HepG2 (cell line): ENCODE results near the gene SOST. TPM values are rescaled to one million over a fixed set of nuclear protein-coding genes. Genes with fewer than 3 reads are reported as not detected.

Source experiments
- ONECUT2 ChIP-seq: sonication (generic); formaldehyde crosslinking; IDR thresholded peaks from 2 replicates; pipeline ENCODE4 v1.4.0; 2020; ENCODE audit warnings: missing genetic modification reagents
- RFX1 ChIP-seq: fragments of 450-650 bp; IDR thresholded peaks from 2 replicates; pipeline ENCODE4 v1.6.1; 2017
- TFE3 ChIP-seq: IDR thresholded peaks from 2 replicates; pipeline ENCODE4 v1.6.1; 2016
- TOPORS ChIP-seq: sonication (generic); formaldehyde crosslinking; IDR thresholded peaks from 2 replicates; pipeline ENCODE4 v1.8.0; 2023; ENCODE audit warnings: mild to moderate bottlenecking, missing genetic modification reagents
- USF2 ChIP-seq, 2 experiments: sonication (generic) in 1 of 2; formaldehyde crosslinking in 1 of 2; IDR thresholded peaks; 2 replicates each; pipeline versions ENCODE4 v1.5.1 to v1.6.1; 2011 to 2020; ENCODE audit warnings: borderline replicate concordance in 1 of 2, low read depth in 1 of 2, low read length in 1 of 2, mild to moderate bottlenecking in 1 of 2, missing genetic modification reagents in 1 of 2, moderate library complexity in 1 of 2
- ZNF337 ChIP-seq: sonication (generic); formaldehyde crosslinking; IDR thresholded peaks from 2 replicates; pipeline ENCODE4 v1.5.1; 2020; ENCODE audit warnings: missing genetic modification reagents, low read depth, mild to moderate bottlenecking, borderline replicate concordance
- polyA plus RNA-seq, 8 experiments: library from polyadenylated mRNA; depleted of rRNA in 3 of 8; stranded (reverse) in 7 of 8; unstranded in 1 of 8; fragments of >200 nt; fragmentation: Illumina TruSeq in 4 of 8; extraction: Trizol in 4 of 8; gene quantifications; 2 replicates each; pipeline versions ENCODE4 v1.2.1 to v1.2.3, GENCODE V29; 2011 to 2016; ENCODE audit warnings: low read depth in 4 of 8, missing spikeins in 1 of 8, mixed read lengths in 1 of 8; ENCODE audit not compliant: insufficient read depth in 1 of 8
- total RNA-seq, 5 experiments: library from RNA; depleted of rRNA; stranded (reverse); fragments of >200 nt; fragmentation: Illumina TruSeq; extraction: Trizol; gene quantifications; 2 replicates each; pipeline ENCODE4 v1.2.3, GENCODE V29; 2016; ENCODE audit warnings: low read depth in 1 of 5
- TF ChIP-seq, protein P1 (sequence below), 2 experiments: sonication (generic) in 1 of 2; formaldehyde crosslinking in 1 of 2; IDR thresholded peaks; 2 replicates each; pipeline versions ENCODE4 v1.6.1 to v1.9.0; 2014 to 2022; ENCODE audit warnings: antibody characterized with exemption in 1 of 2, borderline replicate concordance in 1 of 2, inconsistent platforms in 1 of 2, low read depth in 1 of 2, missing genetic modification reagents in 1 of 2
- TF ChIP-seq, protein P2 (sequence below): sonication (generic); formaldehyde crosslinking; IDR thresholded peaks from 2 replicates; pipeline ENCODE4 v1.8.0; 2022; ENCODE audit warnings: missing genetic modification reagents, mild to moderate bottlenecking, inconsistent platforms, borderline replicate concordance
- TF ChIP-seq, protein P3 (sequence below): IDR thresholded peaks from 2 replicates; pipeline ENCODE4 v1.6.1; 2012; ENCODE audit warnings: low read length, improper control_type of control experiment

The SOST gene
- total and polyA plus RNA-seq, 2 of the 13 experiments (the other 11 are each of a cell fraction or from before 2014, with no cell fraction given) = not detected

DNA sequence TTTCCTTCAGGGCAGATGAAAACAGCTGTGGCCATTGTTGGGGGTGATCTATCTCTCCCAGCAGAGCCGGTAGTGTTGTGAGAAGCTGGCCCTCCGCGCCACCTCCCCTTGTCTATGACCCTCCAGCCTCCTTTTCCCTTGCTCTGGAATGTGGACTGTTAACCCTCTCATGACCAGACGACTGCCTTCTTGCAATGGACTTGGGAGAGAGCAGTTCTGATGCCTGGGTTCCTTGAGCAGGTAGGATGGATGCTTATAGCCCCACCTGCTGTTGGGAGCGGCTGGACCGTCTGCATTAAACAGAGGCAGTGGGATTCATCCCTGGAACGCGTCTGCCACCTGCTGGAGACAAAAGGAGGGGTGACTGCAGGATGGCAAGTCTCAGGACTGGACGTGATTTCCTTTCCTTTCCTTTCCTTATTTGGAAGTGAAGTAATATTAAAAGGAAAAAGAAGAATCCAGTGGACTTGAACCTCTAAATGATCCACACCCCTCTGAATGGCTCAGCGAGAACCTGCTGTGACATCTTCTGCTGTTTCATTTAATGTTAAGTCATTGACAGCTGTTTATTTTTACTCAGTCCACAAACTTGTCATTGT lies 1.8 kb upstream of the SOST start (continued):
- TF ChIP-seq, protein P1, sequence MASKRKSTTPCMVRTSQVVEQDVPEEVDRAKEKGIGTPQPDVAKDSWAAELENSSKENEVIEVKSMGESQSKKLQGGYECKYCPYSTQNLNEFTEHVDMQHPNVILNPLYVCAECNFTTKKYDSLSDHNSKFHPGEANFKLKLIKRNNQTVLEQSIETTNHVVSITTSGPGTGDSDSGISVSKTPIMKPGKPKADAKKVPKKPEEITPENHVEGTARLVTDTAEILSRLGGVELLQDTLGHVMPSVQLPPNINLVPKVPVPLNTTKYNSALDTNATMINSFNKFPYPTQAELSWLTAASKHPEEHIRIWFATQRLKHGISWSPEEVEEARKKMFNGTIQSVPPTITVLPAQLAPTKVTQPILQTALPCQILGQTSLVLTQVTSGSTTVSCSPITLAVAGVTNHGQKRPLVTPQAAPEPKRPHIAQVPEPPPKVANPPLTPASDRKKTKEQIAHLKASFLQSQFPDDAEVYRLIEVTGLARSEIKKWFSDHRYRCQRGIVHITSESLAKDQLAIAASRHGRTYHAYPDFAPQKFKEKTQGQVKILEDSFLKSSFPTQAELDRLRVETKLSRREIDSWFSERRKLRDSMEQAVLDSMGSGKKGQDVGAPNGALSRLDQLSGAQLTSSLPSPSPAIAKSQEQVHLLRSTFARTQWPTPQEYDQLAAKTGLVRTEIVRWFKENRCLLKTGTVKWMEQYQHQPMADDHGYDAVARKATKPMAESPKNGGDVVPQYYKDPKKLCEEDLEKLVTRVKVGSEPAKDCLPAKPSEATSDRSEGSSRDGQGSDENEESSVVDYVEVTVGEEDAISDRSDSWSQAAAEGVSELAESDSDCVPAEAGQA (IDR thresholded peaks at IDR 0.05; ENCODE audit: low read depth) = no peak
- TF ChIP-seq, protein P1 (CRISPR knock-in tag; IDR thresholded peaks at IDR 0.05; ENCODE audit: borderline replicate concordance) = no peak
- no peak for TF ChIP-seq ONECUT2 (CRISPR knock-in tag)
- peak; percentile 62; the same call in 1 of the 2 replicates for TF ChIP-seq TFE3 (CRISPR knock-in tag)
- TF ChIP-seq, protein P2, sequence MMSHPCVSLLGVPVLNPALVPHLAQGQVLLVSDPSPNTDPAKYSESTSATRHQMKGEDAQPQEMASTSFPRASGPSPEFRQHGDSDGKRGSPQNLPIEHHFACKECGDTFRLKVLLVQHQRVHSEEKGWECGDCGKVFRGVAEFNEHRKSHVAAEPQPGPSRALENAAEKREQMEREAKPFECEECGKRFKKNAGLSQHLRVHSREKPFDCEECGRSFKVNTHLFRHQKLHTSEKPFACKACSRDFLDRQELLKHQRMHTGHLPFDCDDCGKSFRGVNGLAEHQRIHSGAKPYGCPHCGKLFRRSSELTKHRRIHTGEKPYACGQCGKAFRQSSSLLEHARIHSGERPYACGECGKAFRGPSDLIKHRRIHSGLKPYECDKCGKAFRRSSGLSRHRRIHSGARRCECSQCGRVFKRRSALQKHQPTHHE (CRISPR knock-in tag) = no peak
- no peak for TF ChIP-seq ZNF337 (CRISPR knock-in tag)
- TF ChIP-seq TOPORS (CRISPR knock-in tag) = peak; percentile 77; the same call in 1 of the 2 replicates
- TF ChIP-seq USF2 (IDR thresholded peaks at IDR 0.05; ENCODE audit: low read depth, low read length) = no peak
- peak; percentile 66; the same call in 1 of the 2 replicates for TF ChIP-seq USF2 (CRISPR knock-in tag; IDR thresholded peaks at IDR 0.05; ENCODE audit: borderline replicate concordance)
- TF ChIP-seq RFX1 = no peak
- TF ChIP-seq, protein P3, sequence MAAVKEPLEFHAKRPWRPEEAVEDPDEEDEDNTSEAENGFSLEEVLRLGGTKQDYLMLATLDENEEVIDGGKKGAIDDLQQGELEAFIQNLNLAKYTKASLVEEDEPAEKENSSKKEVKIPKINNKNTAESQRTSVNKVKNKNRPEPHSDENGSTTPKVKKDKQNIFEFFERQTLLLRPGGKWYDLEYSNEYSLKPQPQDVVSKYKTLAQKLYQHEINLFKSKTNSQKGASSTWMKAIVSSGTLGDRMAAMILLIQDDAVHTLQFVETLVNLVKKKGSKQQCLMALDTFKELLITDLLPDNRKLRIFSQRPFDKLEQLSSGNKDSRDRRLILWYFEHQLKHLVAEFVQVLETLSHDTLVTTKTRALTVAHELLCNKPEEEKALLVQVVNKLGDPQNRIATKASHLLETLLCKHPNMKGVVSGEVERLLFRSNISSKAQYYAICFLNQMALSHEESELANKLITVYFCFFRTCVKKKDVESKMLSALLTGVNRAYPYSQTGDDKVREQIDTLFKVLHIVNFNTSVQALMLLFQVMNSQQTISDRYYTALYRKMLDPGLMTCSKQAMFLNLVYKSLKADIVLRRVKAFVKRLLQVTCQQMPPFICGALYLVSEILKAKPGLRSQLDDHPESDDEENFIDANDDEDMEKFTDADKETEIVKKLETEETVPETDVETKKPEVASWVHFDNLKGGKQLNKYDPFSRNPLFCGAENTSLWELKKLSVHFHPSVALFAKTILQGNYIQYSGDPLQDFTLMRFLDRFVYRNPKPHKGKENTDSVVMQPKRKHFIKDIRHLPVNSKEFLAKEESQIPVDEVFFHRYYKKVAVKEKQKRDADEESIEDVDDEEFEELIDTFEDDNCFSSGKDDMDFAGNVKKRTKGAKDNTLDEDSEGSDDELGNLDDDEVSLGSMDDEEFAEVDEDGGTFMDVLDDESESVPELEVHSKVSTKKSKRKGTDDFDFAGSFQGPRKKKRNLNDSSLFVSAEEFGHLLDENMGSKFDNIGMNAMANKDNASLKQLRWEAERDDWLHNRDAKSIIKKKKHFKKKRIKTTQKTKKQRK = no peak
